Measurements from ENCODE around the gene IFI27L1. TPM values are rescaled to one million over a fixed set of nuclear protein-coding genes. Genes with fewer than 3 reads are reported as not detected.

The IFI27L1 gene
- total RNA-seq, 2 donors from 2014 or later, result 15.8 to 27.4 TPM

- no peaks in the 10 kb centered on the region for H3K9me3 ChIP-seq
- no peak for DNase-seq
- no peak overlapping the region for H3K4me3 ChIP-seq
- intact Hi-C loops (cut with DNase I), result no loop called here
- H3K9ac ChIP-seq (ENCODE audit: low read depth in 2 of 2, low read length in 2 of 2), result no peak overlapping the region
- H3K27ac ChIP-seq, result no peak overlapping the region
- no peaks in the 10 kb centered on the region for H3K4me1 ChIP-seq
- peaks cover 13% of the 10 kb centered on the region for H3K36me3 ChIP-seq
- TF ChIP-seq CTCF (IDR thresholded peaks at IDR 0.05), result no peak
- no peaks in the 10 kb centered on the region for H3K27me3 ChIP-seq
These were observed 35.4 kb upstream of the IFI27L1 start for GRCh38 chr14:94045563-94046345.

- H3K27ac ChIP-seq, result no peak overlapping the region
These were observed 34.3 kb upstream of the IFI27L1 start for GRCh38 chr14:94046696-94047250.

GRCh38 chr14:94047581-94047980, 33.5 kb upstream of the IFI27L1 start:
- Histone ChIP-seq H3K9me3 (no peaks in the 10 kb centered on the region), H3K4me1 (no peaks in the 10 kb centered on the region), H3K27ac (no peak overlapping the region), H3K27me3 (no peaks in the 10 kb centered on the region), H3K9ac (ENCODE audit: low read depth in 2 of 2, low read length in 2 of 2) (no peak overlapping the region), H3K36me3 (peaks cover 13% of the 10 kb centered on the region), H3K4me3 (no peak overlapping the region)
- DNase-seq, result no peak
- TF ChIP-seq CTCF (IDR thresholded peaks at IDR 0.05), result no peak
- intact Hi-C loops (cut with DNase I), result no loop called here

More at GRCh38 chr14:94046696-94047250, 34.3 kb upstream of the IFI27L1 start:
- H3K36me3 ChIP-seq, result peaks cover 13% of the 10 kb centered on the region
- no peak for DNase-seq
- H3K4me3 ChIP-seq, result no peak overlapping the region
- TF ChIP-seq CTCF (IDR thresholded peaks at IDR 0.05), result no peak
- H3K27me3 ChIP-seq, result no peaks in the 10 kb centered on the region
- intact Hi-C loops (cut with DNase I), result no loop called here
- H3K9ac ChIP-seq (ENCODE audit: low read depth in 2 of 2, low read length in 2 of 2), result no peak overlapping the region
- H3K9me3 ChIP-seq, result no peaks in the 10 kb centered on the region
- no peaks in the 10 kb centered on the region for H3K4me1 ChIP-seq

GRCh38 chr14:94048691-94049624, 32.2 kb upstream of the IFI27L1 start:
- no peak overlapping the region for H3K4me3 ChIP-seq
- no peaks in the 10 kb centered on the region for H3K4me1 ChIP-seq
- no peak overlapping the region for H3K27ac ChIP-seq
- intact Hi-C loops (cut with DNase I), result no loop called here
- H3K36me3 ChIP-seq, result peaks cover 13% of the 10 kb centered on the region
- no peak for DNase-seq
- H3K27me3 ChIP-seq, result no peaks in the 10 kb centered on the region
- TF ChIP-seq CTCF (IDR thresholded peaks at IDR 0.05), result no peak
- no peaks in the 10 kb centered on the region for H3K9me3 ChIP-seq
- H3K9ac ChIP-seq (ENCODE audit: low read depth in 2 of 2, low read length in 2 of 2), result no peak overlapping the region

GRCh38 chr14:94049625-94050023, 31.5 kb upstream of the IFI27L1 start:
- Histone ChIP-seq H3K4me3 (no peak overlapping the region), H3K36me3 (peaks cover 13% of the 10 kb centered on the region), H3K27ac (no peak overlapping the region), H3K4me1 (no peaks in the 10 kb centered on the region), H3K9me3 (no peaks in the 10 kb centered on the region), H3K27me3 (no peaks in the 10 kb centered on the region), H3K9ac (ENCODE audit: low read depth in 2 of 2, low read length in 2 of 2) (no peak overlapping the region)
- DNase-seq, result no peak
- intact Hi-C loops (cut with DNase I), result loop anchor here (2.0 kb wide), 1 partner anchor 83 kb away; no protein-coding TSS in a partner anchor
- TF ChIP-seq CTCF (IDR thresholded peaks at IDR 0.05), result no peak
